D341Med (cell line): Measurements from ENCODE around the gene CRTAP.
"Not testable (repeated sequence)": the region's sequence is repeated elsewhere in the genome, so short reads cannot be mapped to it uniquely, and the experiment has no call there.

Experiments used
- DNase-seq: peaks from one replicate; pipeline ENCODE4 v3.0.0; 2012; ENCODE audit warnings: low spot score

Gene CRTAP

DNA sequence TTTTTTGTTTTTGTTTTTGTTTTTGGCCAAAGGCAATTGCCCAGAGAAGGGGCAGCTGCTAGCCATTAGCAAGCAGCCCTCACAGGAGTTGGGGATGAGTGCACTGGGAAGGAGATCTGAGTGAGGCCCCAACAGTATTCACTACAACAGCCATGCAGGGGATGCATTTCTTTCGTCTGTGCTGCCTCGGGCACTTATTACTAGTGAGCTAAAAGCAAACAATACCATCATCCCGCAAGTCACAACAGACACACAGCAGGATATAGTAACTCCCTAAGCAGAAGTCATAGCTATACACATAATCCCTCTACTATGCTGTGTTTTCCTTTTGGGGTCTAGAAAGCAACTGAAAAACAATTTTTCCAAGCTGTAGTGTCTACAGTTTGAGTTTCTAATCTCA, 27.2 kb downstream of the CRTAP start:
- no peak for DNase-seq

DNA sequence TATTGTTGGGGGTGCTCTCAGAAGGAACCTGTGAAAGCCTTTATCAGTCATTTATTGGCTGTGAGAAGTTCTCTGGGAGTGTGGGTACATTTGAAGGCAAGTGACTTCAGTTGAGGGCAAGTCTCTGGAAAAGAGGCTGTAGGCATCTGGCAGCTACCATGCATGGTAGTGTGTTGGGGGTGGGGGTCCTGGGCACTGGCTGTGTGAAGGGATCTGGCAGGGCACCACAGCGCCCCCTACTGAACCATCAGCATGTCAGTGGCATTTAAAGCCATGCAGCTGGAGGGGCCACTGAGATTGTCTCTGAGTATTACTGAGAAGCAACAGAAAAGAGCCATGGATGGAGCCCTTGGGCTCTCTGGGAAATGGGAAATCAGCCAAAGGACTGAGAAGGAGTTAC, 30.6 kb downstream of the CRTAP start:
- no peak for DNase-seq

DNA sequence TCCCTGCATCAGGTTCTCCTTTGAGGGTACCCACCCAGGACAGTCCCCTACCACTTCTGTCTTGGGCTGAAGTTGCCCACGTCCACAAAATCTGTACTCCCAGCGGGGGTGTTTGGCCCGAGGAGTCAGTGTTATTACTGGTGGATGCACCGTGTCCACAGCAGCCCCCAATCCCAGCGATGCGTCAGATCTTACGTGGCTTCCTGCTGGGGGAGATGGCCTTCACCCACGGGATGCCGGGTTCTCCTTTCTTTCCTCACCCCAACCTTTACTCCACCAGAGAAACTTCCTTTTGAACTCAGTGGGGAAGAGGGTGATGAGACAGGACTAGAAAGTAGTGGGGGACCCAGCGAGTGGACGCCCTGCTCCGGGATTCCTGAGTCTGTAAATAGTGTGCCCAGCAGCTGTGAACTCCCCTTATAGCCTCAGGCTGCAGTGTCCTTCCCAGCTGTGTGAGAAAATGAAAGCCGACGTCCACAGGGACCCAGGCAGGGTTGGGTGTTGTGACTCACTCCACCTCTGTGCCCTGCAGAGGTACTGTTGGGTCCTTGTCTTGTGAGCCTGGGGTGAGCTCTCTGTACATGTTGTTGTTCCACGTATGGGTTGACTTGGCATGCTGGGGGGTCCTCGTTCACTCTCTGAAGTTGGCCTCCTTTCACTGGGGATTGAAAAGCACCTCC, 31.5 kb downstream of the CRTAP start:
- DNase-seq = no peak

DNA sequence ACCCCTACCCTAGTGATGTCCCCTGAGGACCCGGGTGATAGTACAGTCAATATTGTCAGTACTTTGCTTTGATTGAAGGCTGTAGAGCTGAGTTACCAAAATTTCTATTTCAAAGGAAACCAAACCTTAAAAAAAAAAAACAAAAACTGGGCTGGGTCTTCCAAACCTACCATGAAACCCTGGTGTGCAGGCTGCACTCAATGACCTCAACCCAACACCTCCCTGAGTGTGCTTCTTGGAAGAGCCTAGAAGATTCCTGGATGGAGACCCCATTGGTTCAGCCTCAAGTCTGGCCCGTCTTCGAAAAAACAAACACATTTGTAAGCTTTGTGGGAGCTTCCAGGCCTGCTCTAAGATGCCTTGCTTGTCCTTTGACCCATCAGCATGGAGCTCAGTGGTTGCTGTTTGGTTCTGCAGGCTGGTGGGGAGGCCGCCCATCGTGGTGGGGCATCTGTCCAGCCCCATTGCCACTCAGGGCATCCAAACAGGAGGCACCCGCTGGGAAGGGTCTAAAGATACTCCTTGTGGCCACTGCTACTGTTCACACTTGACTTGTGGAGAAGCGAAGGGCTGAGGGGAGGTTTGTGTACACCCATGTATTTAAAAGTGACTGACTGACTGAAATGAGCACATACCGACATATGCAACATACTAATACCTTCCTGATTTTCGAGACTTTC, 32.2 kb downstream of the CRTAP start:
- DNase-seq = no peak

DNA sequence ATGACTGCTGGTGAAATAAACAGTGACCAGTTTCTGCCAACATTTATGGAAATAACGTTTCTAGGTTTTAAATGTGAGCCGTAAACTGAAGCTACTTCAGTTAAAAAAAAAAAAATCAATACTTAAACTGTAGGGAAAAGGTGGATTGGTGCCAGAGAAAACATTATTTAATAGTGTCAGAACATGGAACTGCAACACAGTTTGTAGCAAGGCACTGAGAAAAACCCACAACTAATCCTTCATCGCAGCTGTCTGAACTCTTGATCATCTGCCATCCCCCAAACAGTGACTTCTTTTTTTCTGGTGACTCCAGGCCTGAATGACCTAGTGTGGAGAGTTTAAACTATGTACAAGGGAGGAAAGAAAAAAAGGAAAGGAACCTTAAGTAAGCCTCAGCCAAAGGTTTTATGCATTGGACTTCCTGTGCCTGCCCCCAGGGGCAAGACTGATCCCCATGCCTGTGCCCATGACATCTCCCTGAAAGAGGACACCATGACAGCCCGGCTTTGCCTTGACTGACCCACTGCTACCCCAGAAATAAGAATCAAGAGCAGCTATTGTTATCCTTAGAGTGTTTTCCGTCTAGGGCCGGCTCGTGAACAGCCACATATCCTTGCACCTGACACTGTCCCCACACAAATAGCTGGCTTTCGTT, 33.1 kb downstream of the CRTAP start:
- DNase-seq = no peak

DNA sequence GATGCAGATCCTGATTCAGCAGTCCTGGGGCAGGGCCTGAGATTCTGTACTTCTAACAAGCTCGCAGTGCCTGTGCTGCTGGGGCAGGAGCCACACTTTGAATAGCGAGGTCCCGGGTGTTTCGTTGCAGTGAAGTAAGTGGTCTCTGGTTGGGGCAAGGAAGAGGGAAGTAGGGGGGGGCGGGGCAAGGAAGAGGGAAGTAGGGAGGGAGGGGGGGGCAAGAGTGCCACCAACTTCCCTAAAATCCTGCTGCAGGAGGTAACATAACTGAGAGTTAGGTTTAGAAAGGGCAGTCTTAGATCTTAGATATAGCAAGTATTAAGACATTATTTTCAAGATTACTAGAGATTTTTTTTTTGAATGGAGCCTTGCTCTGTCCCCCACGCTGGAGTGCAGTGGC, 35.5 kb downstream of the CRTAP start:
- no peak for DNase-seq

DNA sequence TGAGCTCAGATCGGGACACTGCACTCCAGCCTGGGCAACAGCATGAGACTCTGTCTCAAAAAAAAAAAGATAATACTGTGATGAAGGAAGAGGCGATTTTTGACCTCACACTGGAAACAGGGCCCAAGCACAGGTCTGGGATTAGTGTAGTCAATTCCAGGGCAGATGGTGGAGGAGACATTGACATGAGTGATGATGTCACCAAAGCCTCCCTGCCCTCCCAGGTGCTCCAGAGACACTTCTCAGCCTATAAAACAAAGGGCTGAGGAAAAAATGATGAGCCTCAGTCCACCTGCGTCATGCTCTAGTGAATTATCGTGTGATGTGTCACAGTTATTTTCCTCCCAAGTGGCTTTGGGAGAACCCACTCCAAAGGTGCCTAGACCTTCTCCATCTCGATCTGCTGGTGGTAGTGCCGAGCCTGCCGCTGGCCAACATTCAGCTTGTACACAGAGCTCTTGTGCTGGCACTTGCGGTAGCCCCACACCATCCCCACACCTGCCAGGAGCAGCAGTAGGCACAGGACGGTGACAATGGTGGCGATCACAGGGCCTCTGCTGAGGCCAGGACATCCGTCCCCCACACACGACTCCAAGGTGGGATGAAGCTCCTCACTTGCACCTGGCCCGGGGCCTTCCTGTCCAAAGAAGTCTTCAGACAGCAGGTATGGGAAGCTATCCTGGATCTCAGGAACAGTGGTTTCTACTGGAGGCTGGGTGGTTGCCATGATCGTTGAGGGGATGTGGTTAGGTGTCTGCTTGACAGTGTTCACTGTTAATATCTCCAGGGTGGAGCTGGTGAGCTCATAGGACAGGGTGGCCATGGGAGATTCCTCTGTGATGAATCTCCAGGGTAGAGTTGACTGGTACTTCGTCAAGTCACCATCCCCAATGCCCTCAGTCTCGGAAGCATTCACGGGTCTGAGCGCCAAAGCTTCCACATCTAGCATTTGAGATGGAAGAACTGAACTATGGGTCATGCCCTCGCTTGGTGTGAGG, 38.8 kb downstream of the CRTAP start:
- no peak for DNase-seq

DNA sequence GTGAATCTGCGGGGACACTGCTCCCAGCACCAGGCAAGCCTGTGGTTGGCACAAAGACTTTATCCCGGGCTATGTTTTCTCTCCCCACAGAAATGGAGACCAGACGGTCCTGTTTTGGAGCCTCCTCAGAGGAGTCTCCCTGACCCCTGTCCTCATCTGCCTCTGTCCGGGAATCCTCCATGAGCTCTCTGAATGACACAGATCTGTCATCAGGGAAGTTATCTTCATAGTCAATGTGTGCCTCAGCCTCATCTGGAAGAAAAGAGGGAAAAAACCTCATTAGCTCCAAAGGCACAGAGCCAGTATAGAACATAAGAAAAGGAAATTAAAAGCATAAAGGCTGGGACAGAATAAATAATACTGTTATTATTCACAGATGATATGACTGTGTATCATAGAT, 40.0 kb downstream of the CRTAP start:
- DNase-seq = no peak

DNA sequence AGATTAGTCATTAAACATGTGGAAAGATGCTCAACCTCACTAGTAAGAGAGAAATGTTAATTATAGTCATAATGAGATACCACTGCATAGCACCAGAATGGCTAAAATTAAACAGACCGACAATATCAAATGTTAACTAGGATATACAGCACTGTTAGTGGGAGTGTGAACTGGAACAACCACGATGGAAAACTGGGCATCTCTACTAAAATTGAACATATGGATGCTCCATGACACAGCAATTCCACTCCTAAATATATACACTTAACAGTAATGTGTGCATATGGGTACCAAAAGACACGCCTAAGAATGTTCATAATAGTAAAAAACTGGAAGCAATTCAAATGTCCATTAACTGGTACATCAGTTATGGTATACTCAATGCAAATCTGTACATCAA, 41.5 kb downstream of the CRTAP start:
- DNase-seq = no peak

DNA sequence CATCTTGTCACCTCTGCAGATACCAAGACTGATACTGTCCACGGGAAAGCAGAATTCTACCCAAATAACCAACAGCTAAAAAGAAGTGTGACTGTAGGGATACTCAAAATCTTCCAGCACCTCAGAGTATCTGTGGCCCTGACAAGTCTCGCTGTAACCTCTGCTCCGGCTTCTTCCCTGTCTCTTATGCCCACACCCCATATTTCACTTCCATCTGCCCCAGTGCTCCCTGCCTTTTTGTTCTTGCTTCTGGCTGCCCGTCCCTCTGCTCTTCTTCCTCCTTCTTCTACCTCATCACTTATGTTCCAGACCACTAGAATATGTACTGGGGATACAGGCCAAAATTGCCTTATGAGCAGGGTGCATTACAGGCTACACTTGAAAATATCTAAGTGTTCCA, 45.4 kb downstream of the CRTAP start:
- no peak for DNase-seq

DNA sequence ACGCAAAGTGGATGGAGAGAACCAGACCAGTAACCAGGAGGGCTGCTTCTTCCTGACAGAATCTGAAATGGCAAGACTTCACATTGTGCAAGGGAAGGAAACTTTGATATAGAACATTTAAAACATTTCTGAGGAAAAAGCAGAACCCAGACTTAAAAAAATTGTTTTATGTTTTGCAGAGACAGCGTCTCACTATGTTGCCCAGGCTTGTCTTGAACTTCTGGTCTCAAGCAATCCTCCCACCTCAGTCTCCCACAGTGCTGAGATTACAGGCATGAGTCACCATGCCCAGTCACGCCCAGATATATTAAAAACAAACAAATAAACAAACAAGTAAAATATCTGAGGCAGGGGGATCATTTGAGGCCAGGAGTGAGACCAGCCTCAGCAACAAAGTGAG, 46.2 kb downstream of the CRTAP start:
- no peak for DNase-seq

DNA sequence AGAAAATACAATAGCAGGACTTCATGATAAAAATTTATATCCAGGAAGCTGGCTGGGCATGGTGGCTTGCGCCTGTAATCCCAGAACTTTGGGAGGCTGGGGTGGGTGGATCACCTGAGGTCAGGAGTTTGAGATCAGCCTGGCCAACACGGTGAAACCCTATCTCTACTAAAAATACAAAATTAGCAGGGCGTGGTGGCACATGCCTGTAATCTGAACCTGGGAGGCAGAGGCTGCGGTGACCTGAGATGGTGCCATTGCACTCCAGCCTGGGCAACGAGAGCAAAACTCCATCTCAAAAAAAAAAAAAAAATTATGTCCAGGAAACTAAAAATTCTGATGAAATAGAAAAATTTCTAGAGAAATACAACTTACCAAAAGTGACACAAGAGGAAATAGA, 48.8 kb downstream of the CRTAP start:
- not testable (repeated sequence) for DNase-seq

DNA sequence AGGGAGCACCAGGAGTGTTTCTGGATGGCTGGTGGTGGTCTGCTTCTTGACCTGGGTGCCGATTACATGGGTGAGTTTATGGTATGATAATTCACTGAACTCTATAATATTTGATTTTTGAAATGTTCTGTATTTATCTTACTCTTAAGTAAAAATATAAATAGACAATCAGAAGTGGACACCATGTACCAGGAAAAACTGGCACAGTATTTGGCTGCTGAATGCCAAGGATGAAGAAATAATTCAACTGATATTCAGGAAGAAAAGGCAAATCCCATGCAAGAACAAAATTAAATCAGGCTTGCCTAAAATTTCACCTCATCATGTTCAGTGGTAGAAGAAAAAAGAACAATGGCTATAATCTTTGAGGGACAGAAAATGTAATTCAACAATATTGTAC, 51.6 kb downstream of the CRTAP start:
- no peak for DNase-seq

DNA sequence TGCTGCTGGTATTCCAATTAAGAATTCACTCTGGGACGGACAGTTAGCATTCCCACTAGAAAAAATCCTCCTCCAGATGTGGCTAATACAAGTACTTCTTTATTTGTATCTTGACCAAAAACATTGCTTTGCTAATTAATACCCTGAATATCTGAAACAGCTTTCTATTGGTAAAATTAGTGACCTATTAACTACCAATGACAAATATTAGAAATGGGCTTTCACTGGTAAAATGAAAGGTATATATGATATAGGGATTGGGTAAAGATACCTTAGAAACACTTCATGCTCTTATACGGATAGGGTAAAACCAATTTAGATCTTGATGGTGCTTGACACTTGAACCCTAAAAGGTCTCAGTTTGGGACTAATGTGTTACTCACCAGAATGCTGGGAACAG, 52.3 kb downstream of the CRTAP start:
- no peak for DNase-seq

DNA sequence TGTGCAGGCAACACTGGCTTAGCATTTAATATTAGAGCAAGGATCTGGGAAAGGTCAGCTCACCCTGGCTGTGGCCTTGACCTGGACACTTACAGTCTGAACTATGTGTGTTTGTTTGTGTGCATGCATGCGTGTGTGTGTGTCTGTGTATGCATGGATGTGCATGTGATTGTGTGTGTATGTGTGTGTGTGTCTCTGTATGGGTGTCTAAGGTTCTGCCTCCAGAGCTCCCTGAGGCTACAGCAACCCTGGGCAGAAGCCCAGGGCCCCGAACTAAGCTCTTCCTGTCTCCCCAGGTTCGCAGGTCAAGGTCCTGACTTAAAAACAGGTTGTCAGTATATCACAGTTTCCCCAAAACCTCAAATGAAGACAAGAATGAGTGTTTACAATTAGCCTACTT, 53.5 kb downstream of the CRTAP start:
- DNase-seq = no peak

DNA sequence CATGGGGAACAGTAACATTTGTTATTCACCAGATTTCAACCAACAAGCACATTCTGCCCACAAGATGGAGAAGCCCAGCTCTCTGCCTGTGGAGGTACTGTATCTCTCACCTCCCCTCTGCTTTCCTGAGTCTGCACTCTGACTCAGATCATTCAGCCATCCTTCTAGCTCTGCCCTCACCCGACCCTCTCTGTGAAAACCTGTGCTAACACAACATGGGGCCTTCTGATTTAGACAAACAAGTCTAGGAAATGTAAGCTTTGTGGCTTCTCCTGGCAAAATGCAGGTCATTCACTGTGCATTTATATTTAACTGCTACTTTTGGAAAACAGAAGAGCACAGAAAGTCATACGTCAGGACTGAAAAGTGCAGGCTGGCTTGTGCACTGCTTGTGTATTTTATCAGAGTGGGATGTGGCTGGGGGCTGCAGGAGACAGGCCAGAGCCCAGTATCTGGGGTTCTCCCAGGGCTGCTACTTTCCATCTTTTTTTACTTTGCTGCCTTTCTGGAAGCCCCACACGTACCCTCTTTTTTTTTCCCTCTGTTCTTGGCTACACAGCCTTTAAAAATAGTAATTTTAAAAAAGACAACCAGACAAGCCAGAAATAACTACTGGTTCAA, 54.0 kb downstream of the CRTAP start:
- no peak for DNase-seq

DNA sequence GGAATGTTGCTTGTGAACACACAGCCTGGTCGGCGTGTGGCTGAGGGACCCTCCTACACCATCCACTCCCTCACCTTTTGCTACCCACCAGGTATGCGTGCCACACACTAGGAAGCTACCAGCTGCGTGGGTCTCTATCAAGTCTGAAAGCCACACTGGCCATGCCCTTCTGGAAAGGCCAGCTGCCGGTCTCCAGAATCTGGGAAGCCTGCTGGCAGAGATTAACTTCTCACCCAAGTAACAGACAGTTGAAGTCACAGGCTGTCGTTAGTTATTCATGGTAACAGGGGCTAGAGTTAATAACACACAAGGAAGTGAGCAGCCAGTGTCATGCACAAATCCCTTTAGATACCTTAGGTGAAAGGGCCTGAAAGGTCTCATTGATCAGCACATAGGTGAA, 56.7 kb downstream of the CRTAP start:
- DNase-seq = no peak

DNA sequence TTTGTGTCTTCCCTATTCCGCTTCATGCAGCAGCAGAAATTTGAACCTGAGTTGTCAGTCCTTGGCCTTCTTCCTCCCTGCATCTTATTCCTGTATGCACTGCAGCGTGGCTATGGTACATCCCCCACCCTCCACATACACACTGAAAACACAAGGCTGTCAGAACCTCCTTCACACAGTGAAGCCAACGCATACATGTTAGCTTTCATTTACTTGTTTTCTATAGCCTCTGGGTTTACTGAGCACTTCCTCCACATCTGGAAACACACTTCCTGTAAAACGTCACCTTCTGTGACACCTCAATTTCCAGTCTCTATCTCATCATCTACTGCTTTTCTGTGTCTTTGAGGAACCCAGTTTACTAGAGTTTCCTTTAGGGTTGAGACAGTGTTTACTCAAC, 57.8 kb downstream of the CRTAP start:
- no peak for DNase-seq

DNA sequence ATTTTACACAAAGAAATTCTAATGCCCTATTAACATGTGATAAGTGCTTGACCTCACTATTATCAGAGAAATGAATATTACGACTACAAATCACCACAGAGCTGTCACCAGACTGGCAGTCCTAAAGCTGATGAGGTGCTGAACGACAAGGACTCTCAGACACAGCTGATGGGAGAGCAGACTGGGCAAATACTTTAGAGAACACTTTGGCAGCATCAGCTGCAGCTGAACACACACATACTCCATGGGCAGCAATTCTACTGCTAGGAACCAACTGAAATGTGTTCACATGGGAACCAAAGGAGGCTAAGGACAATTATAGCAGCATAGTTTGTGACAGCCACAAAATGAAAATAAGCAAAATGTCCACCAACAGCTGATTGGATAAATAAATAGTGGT, 59.3 kb downstream of the CRTAP start:
- no peak for DNase-seq

DNA sequence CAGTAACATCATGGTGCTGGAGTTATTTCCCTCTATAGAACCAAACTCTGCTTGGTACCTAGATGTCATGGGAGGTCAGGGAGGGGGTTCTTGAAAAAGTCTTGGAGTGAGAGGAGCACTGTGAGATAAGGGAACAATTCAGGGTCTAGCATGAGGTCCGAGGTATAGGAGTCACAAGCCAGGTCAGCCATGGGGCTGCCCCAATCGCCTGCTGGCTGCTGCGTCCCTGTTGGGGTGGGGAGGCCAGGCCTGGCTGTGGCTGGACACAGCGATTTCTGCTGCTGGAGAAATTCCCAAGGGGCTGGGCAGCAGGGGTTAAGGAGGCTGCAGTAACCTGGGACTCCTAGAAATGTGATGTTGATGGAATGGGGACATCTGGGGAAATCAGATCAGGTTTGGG, 59.9 kb downstream of the CRTAP start:
- no peak for DNase-seq

DNA sequence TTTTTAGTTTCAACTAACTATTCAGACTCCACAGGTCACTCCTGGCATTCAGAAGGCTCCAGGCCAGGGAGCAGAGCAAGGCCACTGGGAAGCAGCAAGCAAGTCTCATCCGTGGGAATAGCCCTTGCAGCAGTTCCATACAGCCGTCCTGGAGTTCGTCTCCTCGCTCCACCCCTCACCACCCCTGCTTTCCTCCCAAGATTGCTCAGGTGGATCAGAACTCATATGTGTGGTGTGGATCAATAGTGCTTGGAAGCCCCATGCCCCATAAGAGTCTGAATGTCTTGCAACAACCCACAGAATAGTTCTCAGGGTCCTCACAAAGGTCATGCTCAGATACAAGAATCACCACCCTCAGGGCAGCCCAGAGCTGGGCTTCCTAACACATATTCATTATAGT, 60.3 kb downstream of the CRTAP start:
- no peak for DNase-seq
